GM12878 (cell line): Measurements from ENCODE around the gene TRIM26. TPM values are rescaled to one million over a fixed set of nuclear protein-coding genes. Genes with fewer than 3 reads are reported as not detected.

Experiments used
- ATAC-seq: fragments of 200-7000 bp; cut with Tn5 transposase; 3 replicates; pipeline ENCODE4 v1.9.1; 2020; ENCODE audit warnings: mild to moderate bottlenecking, moderate library complexity
- BruUV-seq: library from RNA; stranded (reverse); fragments of 400-500 nt; replicated peaks from 2 replicates; lab custom pipeline; 2021; lab: Mats Ljungman, UMichigan
- CTCF ChIA-PET: fragments of 300-600 bp; sonication (Branson Sonifier 250); formaldehyde crosslinking; extraction: SDS; loops from one replicate; lab custom pipeline; 2021; ENCODE audit warnings: inconsistent platforms; lab: Yijun Ruan, JAX
- POLR2A ChIA-PET: fragments of 350-600 bp; formaldehyde crosslinking; extraction: SDS; loops from one replicate; lab custom pipeline; 2021; ENCODE audit warnings: inconsistent platforms; lab: Charles Lee
- RAD21 ChIA-PET: fragments of 300-600 bp; sonication (Branson Sonifier 250); formaldehyde crosslinking; loops from one replicate; lab custom pipeline; 2023; ENCODE audit warnings: antibody characterized with exemption; ENCODE audit not compliant: unreplicated experiment; lab: Charles Lee
- SMC1A ChIA-PET: fragments of 300-600 bp; sonication (Branson Sonifier 250); formaldehyde crosslinking; loops from one replicate; lab custom pipeline; 2023; ENCODE audit not compliant: unreplicated experiment, uncharacterized antibody; lab: Charles Lee
- DNase-seq: peaks from one replicate; pipeline ENCODE4 v3.0.0-alpha.2; 2011; ENCODE audit warnings: low read depth, low spot score
- FAIRE-seq: peaks from 3 replicates; lab custom pipeline; 2011; peaks lifted over from hg19 to GRCh38; lab: Jason Lieb, UNC
- H2AFZ ChIP-seq: 2 replicates; pipeline ENCODE4 v1.6.0; 2011; ENCODE audit warnings: low read depth, low read length, control low read depth; ENCODE audit not compliant: control insufficient read depth
- H3K27ac ChIP-seq: 2 replicates; pipeline ENCODE4 v1.5.1; 2011; ENCODE audit warnings: control low read depth; ENCODE audit not compliant: control insufficient read depth, insufficient read depth
- H3K27me3 ChIP-seq, 2 experiments: replicated peaks in 1 of 2; 2 replicates each; pipeline versions ENCODE4 v1.6.0 to v1.6.1; 2011; ENCODE audit warnings: low read length in 1 of 2; ENCODE audit not compliant: control insufficient read depth in 2 of 2, insufficient read depth in 2 of 2
- H3K36me3 ChIP-seq, 2 experiments: 2 replicates each; pipeline ENCODE4 v1.5.1; 2011; ENCODE audit warnings: low read length in 1 of 2; ENCODE audit not compliant: control insufficient read depth in 2 of 2, insufficient read depth in 2 of 2
- H3K4me1 ChIP-seq: 2 replicates; pipeline ENCODE4 v1.6.1; 2011; ENCODE audit warnings: mild to moderate bottlenecking, low read length, moderate library complexity, mixed read lengths; ENCODE audit not compliant: control insufficient read depth, insufficient read depth
- H3K4me2 ChIP-seq: 2 replicates; pipeline ENCODE4 v1.6.0; 2011; ENCODE audit warnings: control low read depth; ENCODE audit not compliant: control insufficient read depth, insufficient read depth
- H3K4me3 ChIP-seq: fragments of 200-600 bp; sonication (generic); 2 replicates; pipeline ENCODE4 v1.5.1; 2016
- H3K79me2 ChIP-seq: 2 replicates; pipeline ENCODE4 v1.6.0; 2011; ENCODE audit warnings: low read length; ENCODE audit not compliant: control insufficient read depth, insufficient read depth
- H3K9ac ChIP-seq: 2 replicates; pipeline ENCODE4 v1.8.0; 2011; ENCODE audit warnings: low read length, control low read depth, mixed read lengths; ENCODE audit not compliant: control insufficient read depth, insufficient read depth
- H3K9me3 ChIP-seq: replicated peaks from 3 replicates; pipeline ENCODE4 v1.5.1; 2011; ENCODE audit warnings: mild to moderate bottlenecking, low read length; ENCODE audit not compliant: control insufficient read depth, insufficient read depth
- H4K20me1 ChIP-seq: 2 replicates; pipeline ENCODE4 v1.6.0; 2011; ENCODE audit not compliant: control insufficient read depth, insufficient read depth
- CHD1 ChIP-seq: IDR thresholded peaks from 2 replicates; pipeline ENCODE4 v1.6.1; 2012; ENCODE audit warnings: low read depth, low read length, improper control_type of control experiment
- FOS ChIP-seq: IDR thresholded peaks from 3 replicates; pipeline ENCODE4 v1.6.1; 2011; ENCODE audit warnings: borderline replicate concordance; ENCODE audit not compliant: insufficient read length; ENCODE audit errors: extremely low read depth
- GATAD2B ChIP-seq: fragments of 450-650 bp; conservative IDR thresholded peaks from 2 replicates; pipeline ENCODE4 v1.6.1; 2017; ENCODE audit warnings: low read depth, mild to moderate bottlenecking, moderate library complexity
- NR2C1 ChIP-seq: fragments of 450-650 bp; IDR thresholded peaks from 2 replicates; pipeline ENCODE4 v1.6.1; 2017; ENCODE audit warnings: antibody characterized with exemption, mild to moderate bottlenecking, moderate library complexity
- POLR2A ChIP-seq: IDR thresholded peaks from 2 replicates; pipeline ENCODE4 v1.6.1; 2011; ENCODE audit warnings: low read depth, mild to moderate bottlenecking, low read length
- POLR2AphosphoS2 ChIP-seq: IDR thresholded peaks from 2 replicates; pipeline ENCODE4 v1.6.1; 2011; ENCODE audit warnings: low read depth, mild to moderate bottlenecking, low read length, improper control_type of control experiment, moderate library complexity
- POLR2AphosphoS5 ChIP-seq: IDR thresholded peaks from 2 replicates; pipeline ENCODE4 v1.6.1; 2011; ENCODE audit warnings: mild to moderate bottlenecking, low read length, inconsistent platforms
- ZZZ3 ChIP-seq: IDR thresholded peaks from 2 replicates; pipeline ENCODE4 v1.6.1; 2011; ENCODE audit warnings: low read depth; ENCODE audit not compliant: control insufficient read depth, insufficient read length
- WGBS: methylation state at CpG from one replicate; pipeline ENCODE4 v1.1.6; 2016; ENCODE audit warnings: low lambda C conversion rate; ENCODE audit not compliant: insufficient replicate concordance, insufficient coverage; ENCODE audit errors: missing lambda C conversion rate; 5-methylcytosine and 5-hydroxymethylcytosine counted together
- in situ Hi-C: fragments of 300-500 bp; cut with MboI; formaldehyde crosslinking; loops from 9 replicates; pipeline ENCODE4 v1.14.3; 2018; ENCODE audit warnings: mixed read lengths
- intact Hi-C: fragments of 100-400 bp; cut with micrococcal nuclease; formaldehyde crosslinking; loops from one replicate; pipeline ENCODE4 v1.14.2; 2022; ENCODE audit not compliant: unreplicated experiment
- polyA plus RNA-seq, 11 experiments: library from polyadenylated mRNA; depleted of rRNA in 4 of 11; unstranded in 6 of 11; stranded (reverse) in 5 of 11; fragments of >200 nt; fragmentation: Nextera tagmentation in 4 of 11; fragmentation: Illumina TruSeq in 1 of 11; extraction: Ambion mirVana in 4 of 11; extraction: Trizol in 1 of 11; gene quantifications; 1 replicate in 1 of 11; 2 replicates in 10 of 11; pipeline versions ENCODE4 v1.2.1 to v1.2.3, GENCODE V29; 2011 to 2016; ENCODE audit warnings: inconsistent platforms in 2 of 11, missing spikeins in 2 of 11, low read depth in 1 of 11
- total RNA-seq, 4 experiments: library from RNA; depleted of rRNA in 3 of 4; stranded (reverse); fragments of >200 nt in 3 of 4; fragmentation: Illumina TruSeq in 1 of 4; extraction: Trizol in 1 of 4; gene quantifications; 2 replicates each; pipeline versions ENCODE4 v1.2.1 to v1.2.3, GENCODE V29; 2013 to 2021
- TF ChIP-seq, protein P1 (sequence below): IDR thresholded peaks from 2 replicates; pipeline ENCODE4 v1.6.1; 2011; ENCODE audit warnings: low read depth, mild to moderate bottlenecking, low read length, moderate library complexity, borderline replicate concordance; ENCODE audit errors: extremely low read depth
- TF ChIP-seq, protein P2 (sequence below): IDR thresholded peaks from 2 replicates; pipeline ENCODE4 v1.6.1; 2012; ENCODE audit warnings: low read depth, low read length, improper control_type of control experiment
- TF ChIP-seq, protein P3 (sequence below): fragments of 450-650 bp; IDR thresholded peaks from 2 replicates; pipeline ENCODE4 v1.6.1; 2018; ENCODE audit warnings: borderline replicate concordance, mild to moderate bottlenecking; ENCODE audit not compliant: partially characterized antibody
- TF ChIP-seq, protein P4 (sequence below): fragments of 450-650 bp; IDR thresholded peaks from 2 replicates; pipeline ENCODE4 v1.6.1; 2017; ENCODE audit warnings: mild to moderate bottlenecking, low read depth, inconsistent platforms; ENCODE audit not compliant: poor library complexity, severe bottlenecking

The TRIM26 gene
- total and polyA plus RNA-seq, 10 of the 15 experiments (the other 5 are each of a cell fraction or from before 2014, with no cell fraction given) = 13.1 to 79.6 (median 63.6) TPM

DNA sequence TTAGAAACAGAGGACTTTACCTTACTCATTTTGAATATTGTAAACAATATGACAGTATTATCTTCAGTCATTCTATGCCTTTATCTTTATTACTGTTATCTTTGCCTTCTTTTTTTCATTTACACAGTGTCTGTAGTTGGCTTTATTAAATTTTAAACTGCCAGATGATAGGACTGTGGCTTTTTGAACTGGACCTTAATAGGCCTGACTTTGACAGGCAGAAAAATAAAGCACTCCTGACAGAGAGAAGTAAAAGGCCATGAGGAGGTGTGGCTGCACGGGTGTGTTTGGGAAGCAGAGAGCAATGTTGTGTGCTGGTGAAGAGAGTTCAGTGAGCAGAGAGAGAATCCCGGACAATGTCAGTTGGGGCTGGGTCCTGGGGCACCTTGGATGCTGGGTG lies 69.4 kb downstream of the TRIM26 start:
- BruUV-seq = no TSS peak
- Histone ChIP-seq H3K9me3 (no peaks in the 10 kb centered on the region), H2AFZ (no peak overlapping the region), H3K9ac (no peak overlapping the region), H3K27ac (no peak overlapping the region), H3K27me3 (peaks cover 2 to 3% of the 10 kb centered on the region in 2 experiments; a peak in 2 of 4 replicates), H3K4me2 (no peak overlapping the region), H3K4me1 (no peaks in the 10 kb centered on the region; the same call in 1 of the 2 replicates), H3K36me3 (no peaks in the 10 kb centered on the region), H3K79me2 (no peaks in the 10 kb centered on the region), H3K4me3 (no peak overlapping the region), H4K20me1 (no peaks in the 10 kb centered on the region)
- CTCF ChIA-PET = interaction anchor here (1.7 to 3.8 kb wide), 2 partner anchors 10 to 39 kb away, joined by 5 to 28 read pairs; no protein-coding TSS in a partner anchor
- RAD21 ChIA-PET = interaction anchor here (1.3 kb wide), 1 partner anchor 13 kb away, joined by 4 read pairs; no protein-coding TSS in a partner anchor
- POLR2A ChIA-PET = no interaction called here
- TF ChIP-seq POLR2AphosphoS2 (no peak), POLR2A (no peak), GATAD2B (no peak), POLR2AphosphoS5 (no peak)
- TF ChIP-seq, protein P1, sequence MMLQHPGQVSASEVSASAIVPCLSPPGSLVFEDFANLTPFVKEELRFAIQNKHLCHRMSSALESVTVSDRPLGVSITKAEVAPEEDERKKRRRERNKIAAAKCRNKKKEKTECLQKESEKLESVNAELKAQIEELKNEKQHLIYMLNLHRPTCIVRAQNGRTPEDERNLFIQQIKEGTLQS = no peak
- TF ChIP-seq, protein P2, sequence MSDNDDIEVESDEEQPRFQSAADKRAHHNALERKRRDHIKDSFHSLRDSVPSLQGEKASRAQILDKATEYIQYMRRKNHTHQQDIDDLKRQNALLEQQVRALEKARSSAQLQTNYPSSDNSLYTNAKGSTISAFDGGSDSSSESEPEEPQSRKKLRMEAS = no peak
- ATAC-seq (no peak), DNase-seq (no peak), FAIRE-seq (no peak)
- 0% methylated on average over 2 of the region's 2 CpGs for WGBS
- SMC1A ChIA-PET = interaction anchor here (0.6 to 2.9 kb wide), 4 partner anchors 8 to 553 kb away, joined by 3 to 14 read pairs (median 3); no protein-coding TSS in a partner anchor
- intact Hi-C loops = no loop called here
- in situ Hi-C loops = no loop called here

DNA sequence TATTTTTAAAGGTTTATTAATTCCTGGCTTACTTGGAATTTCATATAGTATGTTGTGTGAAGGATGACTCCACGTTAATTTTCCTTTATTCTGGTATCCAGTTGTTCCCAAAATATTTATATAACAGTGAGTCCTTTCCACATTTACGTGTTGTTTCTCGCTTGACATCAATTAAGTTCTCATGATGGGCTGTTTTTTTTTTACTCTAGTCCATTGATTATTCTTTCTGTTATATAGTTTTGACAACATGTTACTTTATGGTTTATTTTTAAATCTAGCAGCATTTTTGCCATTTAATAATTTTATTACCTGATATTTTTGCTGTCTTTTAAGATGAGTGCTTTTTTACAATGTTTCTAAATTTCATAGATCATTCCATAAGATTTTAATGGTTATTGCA lies 70.5 kb downstream of the TRIM26 start:
- Histone ChIP-seq H3K4me2 (no peak overlapping the region), H3K27me3 (peaks cover 2 to 3% of the 10 kb centered on the region in 2 experiments; a peak in 2 of 4 replicates), H3K4me1 (no peaks in the 10 kb centered on the region; the same call in 1 of the 2 replicates), H3K27ac (no peak overlapping the region), H3K9me3 (no peaks in the 10 kb centered on the region), H4K20me1 (no peaks in the 10 kb centered on the region), H3K9ac (no peak overlapping the region), H3K36me3 (no peaks in the 10 kb centered on the region), H3K79me2 (no peaks in the 10 kb centered on the region), H3K4me3 (no peak overlapping the region), H2AFZ (no peak overlapping the region)
- ChIA-PET SMC1A (interaction anchor here (0.6 to 2.9 kb wide), 4 partner anchors 10 to 290 kb away, joined by 3 to 14 read pairs (median 4); no protein-coding TSS in a partner anchor), CTCF (interaction anchor here (1.7 to 3.8 kb wide), 2 partner anchors 9 to 38 kb away, joined by 5 to 28 read pairs; no protein-coding TSS in a partner anchor), POLR2A (interaction anchor here (0.6 kb wide), 1 partner anchor 455 kb away, joined by 3 read pairs; no protein-coding TSS in a partner anchor), RAD21 (interaction anchor here (0.6 kb wide), 1 partner anchor 80 kb away, joined by 3 read pairs; no protein-coding TSS in a partner anchor)
- no peak for DNase-seq
- ATAC-seq = no peak
- 26% methylated on average over 3 of the region's 3 CpGs for WGBS
- no TSS peak for BruUV-seq
- intact Hi-C loops = no loop called here
- FAIRE-seq = no peak
- in situ Hi-C loops = no loop called here
- TF ChIP-seq, protein P3, sequence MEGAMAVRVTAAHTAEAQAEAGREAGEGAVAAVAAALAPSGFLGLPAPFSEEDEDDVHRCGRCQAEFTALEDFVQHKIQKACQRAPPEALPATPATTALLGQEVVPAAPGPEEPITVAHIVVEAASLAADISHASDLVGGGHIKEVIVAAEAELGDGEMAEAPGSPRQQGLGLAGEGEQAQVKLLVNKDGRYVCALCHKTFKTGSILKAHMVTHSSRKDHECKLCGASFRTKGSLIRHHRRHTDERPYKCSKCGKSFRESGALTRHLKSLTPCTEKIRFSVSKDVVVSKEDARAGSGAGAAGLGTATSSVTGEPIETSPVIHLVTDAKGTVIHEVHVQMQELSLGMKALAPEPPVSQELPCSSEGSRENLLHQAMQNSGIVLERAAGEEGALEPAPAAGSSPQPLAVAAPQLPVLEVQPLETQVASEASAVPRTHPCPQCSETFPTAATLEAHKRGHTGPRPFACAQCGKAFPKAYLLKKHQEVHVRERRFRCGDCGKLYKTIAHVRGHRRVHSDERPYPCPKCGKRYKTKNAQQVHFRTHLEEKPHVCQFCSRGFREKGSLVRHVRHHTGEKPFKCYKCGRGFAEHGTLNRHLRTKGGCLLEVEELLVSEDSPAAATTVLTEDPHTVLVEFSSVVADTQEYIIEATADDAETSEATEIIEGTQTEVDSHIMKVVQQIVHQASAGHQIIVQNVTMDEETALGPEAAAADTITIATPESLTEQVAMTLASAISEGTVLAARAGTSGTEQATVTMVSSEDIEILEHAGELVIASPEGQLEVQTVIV = no peak
- no peak for TF ChIP-seq NR2C1
- TF ChIP-seq CHD1 = no peak
- TF ChIP-seq FOS = no peak
- no peak for TF ChIP-seq ZZZ3
- TF ChIP-seq, protein P4, sequence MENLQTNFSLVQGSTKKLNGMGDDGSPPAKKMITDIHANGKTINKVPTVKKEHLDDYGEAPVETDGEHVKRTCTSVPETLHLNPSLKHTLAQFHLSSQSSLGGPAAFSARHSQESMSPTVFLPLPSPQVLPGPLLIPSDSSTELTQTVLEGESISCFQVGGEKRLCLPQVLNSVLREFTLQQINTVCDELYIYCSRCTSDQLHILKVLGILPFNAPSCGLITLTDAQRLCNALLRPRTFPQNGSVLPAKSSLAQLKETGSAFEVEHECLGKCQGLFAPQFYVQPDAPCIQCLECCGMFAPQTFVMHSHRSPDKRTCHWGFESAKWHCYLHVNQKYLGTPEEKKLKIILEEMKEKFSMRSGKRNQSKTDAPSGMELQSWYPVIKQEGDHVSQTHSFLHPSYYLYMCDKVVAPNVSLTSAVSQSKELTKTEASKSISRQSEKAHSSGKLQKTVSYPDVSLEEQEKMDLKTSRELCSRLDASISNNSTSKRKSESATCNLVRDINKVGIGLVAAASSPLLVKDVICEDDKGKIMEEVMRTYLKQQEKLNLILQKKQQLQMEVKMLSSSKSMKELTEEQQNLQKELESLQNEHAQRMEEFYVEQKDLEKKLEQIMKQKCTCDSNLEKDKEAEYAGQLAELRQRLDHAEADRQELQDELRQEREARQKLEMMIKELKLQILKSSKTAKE = no peak
